Lower leg skin (tissue), 3 donors: ENCODE results near the gene LETMD1.

ENCODE experiments used
- CTCF ChIP-seq, 3 donors: fragments of 450-650 bp; IDR thresholded peaks; one replicate each; pipeline ENCODE4 v1.5.1; 2016; ENCODE audit warnings: antibody characterized with exemption in 3 of 3, mild to moderate bottlenecking in 3 of 3, moderate library complexity in 2 of 3
- POLR2A ChIP-seq, 2 donors: fragments of 450-650 bp; IDR thresholded peaks; one replicate each; pipeline ENCODE4 v1.6.1; 2016 to 2017; ENCODE audit warnings: antibody characterized with exemption in 2 of 2, mild to moderate bottlenecking in 1 of 2, moderate library complexity in 1 of 2

DNA sequence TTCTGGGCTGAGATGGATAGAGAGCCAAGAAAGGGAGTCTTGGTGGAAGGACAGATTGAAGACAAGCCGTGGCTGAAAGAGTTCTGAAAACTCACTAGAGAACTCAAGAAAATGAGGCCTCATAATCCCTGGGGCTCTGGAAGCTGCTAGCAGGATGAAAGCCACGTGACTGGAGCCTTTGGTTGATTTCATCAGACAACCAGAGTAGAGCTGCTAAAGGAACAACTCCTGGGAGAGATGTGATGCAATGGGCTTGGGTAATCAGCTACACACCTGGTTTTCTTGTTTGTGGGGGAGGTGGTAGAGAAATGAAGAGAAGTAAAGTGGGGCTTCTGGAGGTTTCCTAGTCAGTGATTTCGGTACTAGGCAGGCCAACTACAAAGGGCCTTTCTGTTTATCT lies 21.9 kb downstream of the LETMD1 start:
- TF ChIP-seq CTCF (IDR thresholded peaks at IDR 0.05) = no peak
- no peak for TF ChIP-seq POLR2A (IDR thresholded peaks at IDR 0.05)
